ENCODE measurements around the gene EHBP1.

- TF ChIP-seq, protein P1, sequence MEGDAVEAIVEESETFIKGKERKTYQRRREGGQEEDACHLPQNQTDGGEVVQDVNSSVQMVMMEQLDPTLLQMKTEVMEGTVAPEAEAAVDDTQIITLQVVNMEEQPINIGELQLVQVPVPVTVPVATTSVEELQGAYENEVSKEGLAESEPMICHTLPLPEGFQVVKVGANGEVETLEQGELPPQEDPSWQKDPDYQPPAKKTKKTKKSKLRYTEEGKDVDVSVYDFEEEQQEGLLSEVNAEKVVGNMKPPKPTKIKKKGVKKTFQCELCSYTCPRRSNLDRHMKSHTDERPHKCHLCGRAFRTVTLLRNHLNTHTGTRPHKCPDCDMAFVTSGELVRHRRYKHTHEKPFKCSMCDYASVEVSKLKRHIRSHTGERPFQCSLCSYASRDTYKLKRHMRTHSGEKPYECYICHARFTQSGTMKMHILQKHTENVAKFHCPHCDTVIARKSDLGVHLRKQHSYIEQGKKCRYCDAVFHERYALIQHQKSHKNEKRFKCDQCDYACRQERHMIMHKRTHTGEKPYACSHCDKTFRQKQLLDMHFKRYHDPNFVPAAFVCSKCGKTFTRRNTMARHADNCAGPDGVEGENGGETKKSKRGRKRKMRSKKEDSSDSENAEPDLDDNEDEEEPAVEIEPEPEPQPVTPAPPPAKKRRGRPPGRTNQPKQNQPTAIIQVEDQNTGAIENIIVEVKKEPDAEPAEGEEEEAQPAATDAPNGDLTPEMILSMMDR (IDR thresholded peaks at IDR 0.05; ENCODE audit: low read length), result no peak
- TF ChIP-seq EZH2 (IDR thresholded peaks at IDR 0.05; ENCODE audit: borderline replicate concordance, low read length), result no peak
These were observed 39.1 kb downstream of the EHBP1 start for GRCh38 chr2:62744603-62745002.
